ENCODE measurements around the gene TRIM46.

- TF ChIP-seq CTCF (IDR thresholded peaks at IDR 0.05) (no peak), ZFX (IDR thresholded peaks at IDR 0.05; ENCODE audit: borderline replicate concordance) (no peak)
Measured at GRCh38 chr1:155175281-155175926, 1.8 kb downstream of the TRIM46 start.
